Heart right ventricle (tissue), 16 donors: ENCODE data around the gene UBXN2A. TPM values are rescaled to one million over a fixed set of nuclear protein-coding genes. Genes with fewer than 3 reads are reported as not detected.
A peak's percentile ranks its signal among the peaks of the same experiment; 100 is the strongest.

Source experiments
- ATAC-seq, 8 donors: fragments of 200-7000 bp; cut with Tn5 transposase; one replicate each; pipeline ENCODE4 v1.9.1; 2020; ENCODE audit warnings: mild to moderate bottlenecking in 8 of 8, moderate library complexity in 8 of 8, moderate number of reproducible peaks in 1 of 8
- DNase-seq, 2 donors: peaks; one replicate each; pipeline ENCODE4 v3.0.0-alpha.2; 2020
- H3K27ac ChIP-seq, 10 donors: fragments of 200-600 bp; sonication (generic) in 2 of 10; one replicate each; pipeline versions ENCODE4 v1.5.0 to v1.8.0; 2020 to 2022; ENCODE audit warnings: mild to moderate bottlenecking in 3 of 10
- H3K27me3 ChIP-seq, 7 donors: fragments of 200-600 bp; one replicate each; pipeline ENCODE4 v1.8.0; 2021 to 2022; ENCODE audit warnings: mild to moderate bottlenecking in 2 of 7
- H3K36me3 ChIP-seq, 9 donors: fragments of 200-600 bp; sonication (generic) in 1 of 9; one replicate each; pipeline versions ENCODE4 v1.5.0 to v1.8.0; 2020 to 2022; ENCODE audit warnings: mild to moderate bottlenecking in 2 of 9
- H3K4me1 ChIP-seq, 9 donors: fragments of 200-600 bp; sonication (generic) in 1 of 9; one replicate each; pipeline versions ENCODE4 v1.5.0 to v1.8.0; 2020 to 2022; ENCODE audit warnings: mild to moderate bottlenecking in 4 of 9
- H3K4me3 ChIP-seq, 10 donors: fragments of 200-600 bp; sonication (generic) in 2 of 10; one replicate each; pipeline versions ENCODE4 v1.5.0 to v1.8.0; 2020 to 2022; ENCODE audit warnings: mild to moderate bottlenecking in 7 of 10, moderate library complexity in 2 of 10
- H3K9me3 ChIP-seq, 11 donors: fragments of 200-600 bp in 10 of 11; sonication (generic) in 2 of 11; one replicate each; pipeline versions ENCODE4 v1.5.0 to v1.8.0; 2013 to 2022; ENCODE audit warnings: mild to moderate bottlenecking in 2 of 11, control low read depth in 1 of 11, moderate library complexity in 1 of 11
- WGBS, 2 donors: extraction: QIAGEN DNeasy Blood & Tissue Kit; methylation state at CpG; one replicate each; pipeline ENCODE4 v1.1.7; 2013; ENCODE audit warnings: inconsistent platforms in 1 of 2; 5-methylcytosine and 5-hydroxymethylcytosine counted together
- intact Hi-C, 10 donors: fragments of 100-400 bp; cut with DNase I; formaldehyde crosslinking; loops; one replicate each; pipeline versions ENCODE4 v1.11.1 to v1.14.2; 2022
- polyA plus RNA-seq, 2 donors: library from polyadenylated mRNA; stranded (reverse); fragments of 200-250 nt; gene quantifications; one replicate each; pipeline ENCODE4 v1.2.3, GENCODE V29; 2013
- total RNA-seq, 10 donors: library from RNA; stranded (reverse); fragmentation: NEBNext Ultra II Directional in 3 of 10; extraction: Animal tissue kit (Norgen Biotek cat#: 25700) in 3 of 10; gene quantifications; one replicate each; pipeline versions ENCODE4 v1.2.1 to v1.2.4, GENCODE V29; 2021 to 2023
- TF ChIP-seq, protein P1 (sequence below), 9 donors: fragments of 200-600 bp; sonication (generic) in 2 of 9; IDR thresholded peaks; one replicate each; pipeline versions ENCODE4 v1.5.0 to v1.8.0; 2021 to 2022; ENCODE audit warnings: antibody characterized with exemption in 9 of 9, mild to moderate bottlenecking in 5 of 9, moderate library complexity in 1 of 9
- donor health status: Arrhythmogenic right ventricular cardiomyopathy.
- donor health status: ischemic (EF 13 %, LVEDD 7.1; RV severe dilation, severe dysfunction).
- donor health status: healthy with polysubstance abuse.
- donor health status: DM: no; HTN: yes; CAD: no.
- donor health status: DM: no; HTN: no; CAD: no.
- donor health status: ischemic (EF 25% LVEDD 6.9; RV normal size, moderate dysfunction).
- donor health status: ischemic (EF 25% LVEDD 5.7; RV mildly dilated, moderate dysfunction).
- donor health status: healthy.
- donor health status: DM: yes; HTN: yes; CAD: no.
- donor health status: Ischemic cardiomyopathy.
- donor health status: ischemic (EF 35%, LVEDD 5.7; RV mildly dilated, moderate dysfunction).
- donor health status: nonischemic (EF 11% LVEDD 7.7; RV severe dilation, severe dysfunction).
- donor health status: DM: yes; HTN: yes; CAD: no.
- donor health status: PGD.
- donor health status: ischemic (EF 29% LVEDD 5.4; RV normal size, mild dysfunction).
- donor health status: nonischemic (EF 23%, LVEDD 6.1; RV moderate dilation, normal function).

Gene UBXN2A
- total and polyA plus RNA-seq, 12 donors, result 7.9 to 23.8 (median 19.7) TPM

- Histone ChIP-seq H3K4me1 (no peaks in the 10 kb centered on the region), H3K36me3 (peaks cover 0 to 47% (median 8%) of the 10 kb centered on the region in 9 donors), H3K4me3 (no peak overlapping the region), H3K27ac (no peak overlapping the region), H3K27me3 (no peaks in the 10 kb centered on the region), H3K9me3 (no peaks in the 10 kb centered on the region)
- intact Hi-C loops, result no loop called here
- TF ChIP-seq, protein P1, sequence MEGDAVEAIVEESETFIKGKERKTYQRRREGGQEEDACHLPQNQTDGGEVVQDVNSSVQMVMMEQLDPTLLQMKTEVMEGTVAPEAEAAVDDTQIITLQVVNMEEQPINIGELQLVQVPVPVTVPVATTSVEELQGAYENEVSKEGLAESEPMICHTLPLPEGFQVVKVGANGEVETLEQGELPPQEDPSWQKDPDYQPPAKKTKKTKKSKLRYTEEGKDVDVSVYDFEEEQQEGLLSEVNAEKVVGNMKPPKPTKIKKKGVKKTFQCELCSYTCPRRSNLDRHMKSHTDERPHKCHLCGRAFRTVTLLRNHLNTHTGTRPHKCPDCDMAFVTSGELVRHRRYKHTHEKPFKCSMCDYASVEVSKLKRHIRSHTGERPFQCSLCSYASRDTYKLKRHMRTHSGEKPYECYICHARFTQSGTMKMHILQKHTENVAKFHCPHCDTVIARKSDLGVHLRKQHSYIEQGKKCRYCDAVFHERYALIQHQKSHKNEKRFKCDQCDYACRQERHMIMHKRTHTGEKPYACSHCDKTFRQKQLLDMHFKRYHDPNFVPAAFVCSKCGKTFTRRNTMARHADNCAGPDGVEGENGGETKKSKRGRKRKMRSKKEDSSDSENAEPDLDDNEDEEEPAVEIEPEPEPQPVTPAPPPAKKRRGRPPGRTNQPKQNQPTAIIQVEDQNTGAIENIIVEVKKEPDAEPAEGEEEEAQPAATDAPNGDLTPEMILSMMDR (IDR thresholded peaks at IDR 0.05), result no peak
- ATAC-seq, result no peak
- 96 to 98% methylated on average over 4 of the region's 4 CpGs for WGBS, 2 donors
- no peak for DNase-seq
Observed at GRCh38 chr2:23967846-23968245, 27.6 kb downstream of the UBXN2A start.

DNA sequence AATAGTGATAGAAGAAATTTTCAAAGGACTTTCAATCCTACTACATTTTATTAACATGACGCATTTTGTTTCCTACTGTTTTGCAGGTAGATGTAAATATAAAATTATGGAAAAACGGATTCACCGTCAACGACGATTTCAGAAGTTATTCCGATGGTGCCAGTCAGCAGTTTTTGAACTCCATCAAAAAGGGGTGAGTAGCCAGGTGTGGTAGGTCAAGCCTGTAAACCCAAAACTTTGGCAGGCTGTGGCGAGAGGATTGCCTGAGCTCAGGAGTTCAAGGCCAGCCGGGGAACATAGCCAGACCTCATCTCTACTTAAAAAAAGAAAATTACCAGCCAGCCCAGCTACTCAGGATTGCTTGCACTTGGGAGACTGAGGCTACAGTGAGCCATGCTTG lies 36.6 kb downstream of the UBXN2A start:
- H3K9me3 ChIP-seq, result no peaks in the 10 kb centered on the region
- no peaks in the 10 kb centered on the region for H3K27me3 ChIP-seq
- DNase-seq, result no peak
- ATAC-seq, result no peak
- peaks cover 0 to 93% (median 19%) of the 10 kb centered on the region in 9 donors for H3K36me3 ChIP-seq
- H3K27ac ChIP-seq, result no peak overlapping the region
- no peak overlapping the region for H3K4me3 ChIP-seq
- intact Hi-C loops, result no loop called here
- no peaks in the 10 kb centered on the region for H3K4me1 ChIP-seq
- TF ChIP-seq, protein P1 (IDR thresholded peaks at IDR 0.05), result no peak
- 99% methylated on average over 8 of the region's 8 CpGs for WGBS, 2 donors

GRCh38 chr2:23988371-23988770 lies 48.1 kb downstream of the UBXN2A start:
- intact Hi-C loops, result loop anchor here in 1 of 10 donors (5.0 kb wide), 1 partner anchor 394 kb away; no protein-coding TSS in a partner anchor

GRCh38 chr2:23992931-23993330 lies 52.7 kb downstream of the UBXN2A start:
- Histone ChIP-seq H3K36me3 (peaks cover 0 to 38% (median 0%) of the 10 kb centered on the region in 9 donors), H3K4me3 (no peak overlapping the region), H3K9me3 (no peaks in the 10 kb centered on the region), H3K4me1 (no peaks in the 10 kb centered on the region), H3K27me3 (no peaks in the 10 kb centered on the region), H3K27ac (no peak overlapping the region)
- intact Hi-C loops, result no loop called here
- ATAC-seq, result no peak
- TF ChIP-seq, protein P1 (IDR thresholded peaks at IDR 0.05), result no peak
- no peak for DNase-seq
- WGBS, 2 donors, result 76 to 77% methylated on average over 1 of the region's 1 CpG

More at GRCh38 chr2:23988371-23988770, 48.1 kb downstream of the UBXN2A start:
- TF ChIP-seq, protein P1 (IDR thresholded peaks at IDR 0.05), result peak in 7 of 9 donors; percentile 16 to 49 (median 33)
- 54 to 59% methylated on average over 2 of the region's 2 CpGs for WGBS, 2 donors
- Histone ChIP-seq H3K27ac (no peak overlapping the region), H3K9me3 (no peaks in the 10 kb centered on the region), H3K4me1 (no peaks in the 10 kb centered on the region), H3K36me3 (peaks cover 0 to 80% (median 22%) of the 10 kb centered on the region in 9 donors), H3K4me3 (no peak overlapping the region), H3K27me3 (no peaks in the 10 kb centered on the region)
- ATAC-seq (no peak), DNase-seq (no peak)
